ENCODE data around the gene DCST2.
"Not testable (repeated sequence)": the region's sequence is repeated elsewhere in the genome, so short reads cannot be mapped to it uniquely, and the experiment has no call there.

DCST2 gene

DNA sequence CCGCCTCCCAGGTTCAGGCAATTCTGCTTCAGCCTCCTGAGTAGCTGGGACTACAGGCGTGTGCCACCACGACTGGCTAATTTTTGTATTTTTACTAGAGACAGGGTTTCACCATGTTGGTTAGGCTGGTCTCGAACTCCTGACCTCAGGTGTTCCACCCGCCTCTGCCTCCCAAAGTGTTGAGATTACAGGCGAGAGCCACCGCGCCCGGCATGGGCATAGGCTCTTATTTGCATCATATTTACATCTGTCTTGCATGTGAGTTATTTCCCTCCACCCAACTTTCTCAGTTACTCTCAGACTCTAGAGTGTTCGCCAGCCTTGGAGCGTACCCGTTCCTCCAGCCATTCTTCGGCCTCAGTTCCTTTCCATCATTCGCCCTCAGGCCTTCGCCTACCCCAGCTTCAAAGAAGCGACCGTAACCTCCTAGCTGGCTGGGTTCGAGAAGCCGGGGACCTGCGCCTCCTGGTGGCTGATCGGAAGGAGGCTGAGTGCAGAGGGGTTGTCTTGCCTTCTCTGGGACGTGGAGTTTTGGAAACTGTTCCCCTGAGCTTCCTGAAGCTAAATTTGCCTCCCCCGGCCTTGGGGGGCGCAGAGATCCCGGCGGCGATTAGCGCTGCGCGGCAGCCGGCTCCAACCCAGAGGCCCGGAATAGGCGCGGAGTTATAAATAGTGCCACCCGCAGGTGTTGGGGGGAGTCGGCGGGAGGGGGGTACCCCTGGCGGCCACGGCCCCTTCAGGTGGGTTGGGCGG is 34.6 kb downstream of the DCST2 start:
- DNase-seq (ENCODE audit: low read depth in 2 of 2) = peak in 1 of 2 donors; percentile 34

DNA sequence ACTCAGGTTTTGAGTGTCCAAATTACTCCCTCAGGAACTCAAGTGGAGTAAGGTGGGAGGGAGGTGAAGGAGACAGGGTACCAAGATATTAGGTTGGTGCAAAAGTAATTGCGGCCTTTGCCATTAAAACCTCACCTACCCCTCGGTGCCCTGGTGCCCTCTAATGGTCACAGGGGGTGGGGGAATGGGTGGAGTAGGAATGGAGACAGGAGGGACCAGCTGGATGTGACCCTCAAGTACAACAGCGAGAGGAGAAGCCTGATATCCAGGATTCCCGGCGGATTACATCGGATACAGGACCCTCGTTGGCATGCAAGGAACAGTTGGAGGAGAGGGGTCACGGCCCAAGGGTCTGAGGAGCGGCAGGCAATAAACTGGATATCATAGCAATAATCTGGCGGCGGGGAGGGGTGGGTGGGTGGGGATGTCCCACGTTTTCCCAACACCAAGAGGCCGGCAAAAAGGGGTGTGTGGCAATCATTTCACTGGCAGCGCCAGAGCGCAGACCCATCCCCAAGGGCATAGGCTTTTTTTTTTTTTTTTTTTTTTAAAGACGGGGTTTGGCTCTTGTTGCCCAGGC is 35.3 kb downstream of the DCST2 start:
- DNase-seq (ENCODE audit: low read depth in 2 of 2) = no peak

- DNase-seq (ENCODE audit: low read depth in 2 of 2) = no peak
Observed at GRCh38 chr1:154996966-154997701, 36.4 kb downstream of the DCST2 start.

- not testable (repeated sequence) for DNase-seq (ENCODE audit: low read depth in 2 of 2)
Observed at GRCh38 chr1:154995301-154995983, 38.1 kb downstream of the DCST2 start.

- no peak for DNase-seq (ENCODE audit: low read depth in 2 of 2)
Observed at GRCh38 chr1:154994591-154994990, 39.0 kb downstream of the DCST2 start.

DNA sequence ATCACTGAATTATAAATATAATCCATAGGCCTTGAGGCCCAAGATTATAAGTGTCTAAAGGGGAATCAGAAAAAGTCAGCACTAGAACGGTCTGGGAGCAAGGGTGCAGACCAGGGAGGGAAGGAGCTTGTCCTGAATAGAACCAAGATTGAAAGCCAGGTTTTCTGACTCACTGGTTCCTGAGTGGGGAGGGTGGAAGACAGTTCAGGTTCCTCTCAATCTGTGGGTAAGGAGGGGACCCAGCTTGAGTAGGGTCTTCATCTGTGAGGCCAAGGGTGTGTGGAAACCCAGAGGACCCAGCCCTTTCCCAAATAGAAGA is 39.4 kb downstream of the DCST2 start:
- no peak for DNase-seq (ENCODE audit: low read depth in 2 of 2)

DNA sequence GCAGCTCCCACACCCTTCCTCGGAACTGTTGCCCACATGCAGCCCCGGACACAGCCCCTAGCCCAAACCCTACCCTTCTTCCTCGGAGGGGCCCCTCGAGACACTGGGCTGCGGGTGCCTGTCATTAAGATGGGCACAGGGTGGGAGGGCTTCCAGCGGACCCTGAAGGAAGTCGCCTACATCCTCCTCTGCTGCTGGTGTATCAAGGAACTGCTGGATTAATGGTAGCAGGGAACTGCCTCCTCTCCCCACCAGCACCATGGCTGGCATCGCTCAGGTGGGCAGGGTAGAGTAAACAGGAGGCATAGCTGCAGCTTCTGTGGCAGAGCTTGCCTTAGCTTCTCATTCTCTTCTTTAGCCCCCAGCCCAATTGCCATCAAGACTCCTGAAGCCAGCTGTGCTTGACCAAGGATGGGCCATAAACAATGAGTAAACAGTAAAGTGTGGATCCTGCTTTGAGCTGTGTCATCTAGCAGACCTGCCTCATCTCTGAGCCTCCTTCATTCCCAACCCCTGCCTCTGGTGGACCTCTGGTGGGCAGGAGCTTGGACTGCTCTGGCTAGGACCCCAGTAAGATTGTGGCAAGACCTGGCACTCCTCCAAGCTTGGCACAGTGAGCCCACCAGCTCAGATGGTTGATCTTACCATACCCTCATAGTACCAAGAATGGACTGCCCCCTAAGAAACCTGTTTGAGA is 39.9 kb downstream of the DCST2 start, which contains the start of gene LENEP:
TSS of gene LENEP (plus strand) at position 15 of the 697 bp plus-strand sequence. CDS start at position 37, 22 bp downstream.
- DNase-seq (ENCODE audit: low read depth in 2 of 2) = no peak

GRCh38 chr1:154992721-154993571 is 40.6 kb downstream of the DCST2 start:
- no peak for DNase-seq (ENCODE audit: low read depth in 2 of 2)

DNA sequence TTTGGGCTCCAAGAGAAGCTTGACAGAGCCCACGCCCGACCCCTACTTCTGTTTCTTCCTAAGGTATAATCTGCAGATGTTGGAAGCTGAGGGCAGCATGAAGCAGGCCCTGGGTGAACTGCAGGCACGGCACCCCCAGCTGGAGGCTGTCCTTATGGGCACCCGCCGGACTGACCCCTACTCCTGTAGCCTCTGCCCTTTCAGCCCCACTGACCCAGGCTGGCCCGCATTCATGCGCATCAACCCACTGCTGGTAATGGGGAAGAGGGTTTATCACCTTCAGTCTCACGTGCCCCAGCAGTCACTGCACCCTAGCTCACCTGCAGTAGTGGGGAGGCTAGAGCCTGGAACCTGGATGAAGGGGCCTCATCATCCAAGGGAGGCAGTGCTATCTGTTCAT is 43.3 kb downstream of the DCST2 start:
- no peak for DNase-seq (ENCODE audit: low read depth in 2 of 2)

GRCh38 chr1:154989195-154989860 is 44.3 kb downstream of the DCST2 start:
- no peak for DNase-seq (ENCODE audit: low read depth in 2 of 2)

DNA sequence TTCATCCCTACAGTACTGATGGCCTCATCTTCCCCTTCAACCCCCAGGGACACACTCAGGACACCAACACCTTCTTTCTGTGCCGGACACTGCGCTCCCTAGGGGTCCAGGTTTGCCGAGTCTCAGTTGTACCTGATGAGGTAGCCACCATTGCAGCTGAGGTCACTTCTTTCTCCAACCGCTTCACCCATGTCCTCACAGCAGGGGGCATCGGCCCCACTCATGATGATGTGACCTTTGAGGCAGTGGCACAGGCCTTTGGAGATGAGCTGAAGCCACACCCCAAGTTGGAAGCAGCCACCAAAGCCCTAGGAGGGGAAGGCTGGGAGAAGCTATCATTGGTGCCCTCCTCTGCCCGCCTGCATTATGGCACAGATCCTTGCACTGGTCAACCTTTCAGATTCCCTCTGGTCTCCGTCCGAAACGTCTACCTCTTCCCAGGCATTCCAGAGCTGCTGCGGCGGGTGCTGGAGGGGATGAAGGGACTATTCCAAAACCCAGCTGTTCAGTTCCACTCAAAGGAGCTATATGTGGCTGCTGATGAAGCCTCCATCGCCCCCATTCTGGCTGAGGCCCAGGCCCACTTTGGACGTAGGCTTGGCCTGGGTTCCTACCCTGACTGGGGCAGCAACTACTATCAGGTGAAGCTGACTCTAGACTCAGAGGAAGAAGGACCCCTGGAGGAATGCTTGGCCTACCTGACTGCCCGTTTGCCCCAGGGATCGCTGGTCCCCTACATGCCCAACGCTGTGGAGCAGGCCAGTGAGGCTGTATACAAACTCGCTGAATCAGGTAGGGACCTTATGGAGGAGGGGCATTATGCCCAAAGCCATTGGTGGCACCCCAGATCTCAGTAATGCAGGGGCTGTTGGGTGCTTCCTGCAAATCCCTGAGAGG is 45.3 kb downstream of the DCST2 start:
- DNase-seq (ENCODE audit: low read depth in 2 of 2) = no peak

DNA sequence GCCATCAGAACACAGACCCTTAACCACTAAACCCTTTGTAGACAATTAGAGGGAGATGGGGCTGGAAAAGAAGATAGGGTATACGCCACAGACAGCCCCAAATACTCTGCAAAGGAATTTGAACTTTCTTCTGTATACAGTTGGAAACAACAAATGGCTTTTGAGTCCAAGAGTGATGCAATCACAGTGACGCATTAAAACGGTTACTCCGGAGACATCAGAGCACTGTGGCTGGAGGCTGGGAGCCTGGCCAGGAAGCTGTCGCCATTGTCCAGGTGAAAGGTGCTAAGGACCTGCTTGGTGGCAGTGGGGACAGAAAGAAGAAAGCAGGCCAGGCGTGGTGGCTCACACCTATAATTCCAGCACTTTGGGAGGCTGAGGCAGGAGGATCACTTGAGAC is 46.3 kb downstream of the DCST2 start:
- no peak for DNase-seq (ENCODE audit: low read depth in 2 of 2)

DNA sequence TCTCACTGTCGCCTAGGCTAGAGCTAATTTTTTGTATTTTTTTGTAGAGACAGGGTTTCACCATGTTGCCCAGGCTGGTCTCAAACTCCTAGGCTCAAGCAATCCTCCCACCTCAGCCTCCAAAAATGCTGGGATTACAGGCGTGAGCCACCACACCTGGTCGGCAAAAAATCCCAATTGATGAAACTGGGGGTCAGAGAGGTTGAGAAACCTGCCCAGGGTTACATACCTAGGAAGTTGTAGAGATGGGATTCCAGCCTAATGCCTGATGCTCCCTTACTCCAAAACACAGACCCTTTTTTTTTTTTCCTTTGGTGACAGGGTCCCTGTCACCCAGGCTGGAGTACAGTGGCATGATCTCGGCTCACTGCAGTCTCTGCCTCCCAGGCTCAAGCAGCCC is 46.8 kb downstream of the DCST2 start:
- DNase-seq (ENCODE audit: low read depth in 2 of 2) = not testable (repeated sequence)

- no peak for DNase-seq (ENCODE audit: low read depth in 2 of 2)
Observed at GRCh38 chr1:154983776-154984466, 49.7 kb downstream of the DCST2 start.

- peak; percentile 85 to 88 for DNase-seq (ENCODE audit: low read depth in 2 of 2)
Observed at GRCh38 chr1:154982897-154983648, 50.5 kb downstream of the DCST2 start, which contains the start of gene FLAD1. FLAD1 (plus strand) TSS chr1:154983344; CDS start chr1:154983695, 351 bp downstream.

DNA sequence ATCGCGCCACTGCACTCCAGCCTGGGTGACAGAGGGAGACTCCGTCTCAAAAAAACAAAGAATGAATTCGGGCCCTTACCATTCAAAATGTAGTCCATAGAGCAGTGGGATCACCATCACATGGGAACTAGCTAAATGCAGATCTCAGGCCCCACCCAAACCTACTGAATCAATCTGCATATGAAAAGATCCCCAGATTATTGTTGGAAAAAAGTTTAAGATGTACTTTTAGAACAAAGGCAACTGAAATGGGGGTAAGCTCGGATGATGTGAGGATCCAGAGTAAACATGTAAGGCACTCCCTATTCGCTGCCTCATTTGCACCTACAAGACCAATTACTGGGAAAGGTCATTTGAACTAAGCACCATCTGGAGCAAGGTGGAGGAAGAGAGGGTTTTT is 51.2 kb downstream of the DCST2 start:
- DNase-seq (ENCODE audit: low read depth in 2 of 2) = no peak

DNA sequence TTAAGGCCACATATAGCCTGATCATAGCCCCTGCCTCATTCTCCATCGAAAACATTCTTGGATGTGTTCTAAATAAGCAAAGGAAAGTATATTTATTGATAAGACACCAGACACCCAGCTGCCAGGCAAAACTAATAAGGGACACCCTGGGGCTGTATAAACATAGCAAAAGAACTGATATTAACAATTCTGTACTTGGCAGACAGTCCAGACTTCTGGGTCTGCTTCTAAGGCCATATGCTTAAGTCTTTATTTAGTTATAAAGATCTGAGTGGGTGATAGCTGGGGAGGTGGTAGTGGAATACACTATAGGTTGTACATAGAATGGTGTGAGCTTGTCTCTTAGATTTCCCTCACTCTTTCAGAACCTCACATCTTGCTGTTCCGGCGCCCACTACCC is 55.2 kb downstream of the DCST2 start:
- no peak for DNase-seq (ENCODE audit: low read depth in 2 of 2)

DNA sequence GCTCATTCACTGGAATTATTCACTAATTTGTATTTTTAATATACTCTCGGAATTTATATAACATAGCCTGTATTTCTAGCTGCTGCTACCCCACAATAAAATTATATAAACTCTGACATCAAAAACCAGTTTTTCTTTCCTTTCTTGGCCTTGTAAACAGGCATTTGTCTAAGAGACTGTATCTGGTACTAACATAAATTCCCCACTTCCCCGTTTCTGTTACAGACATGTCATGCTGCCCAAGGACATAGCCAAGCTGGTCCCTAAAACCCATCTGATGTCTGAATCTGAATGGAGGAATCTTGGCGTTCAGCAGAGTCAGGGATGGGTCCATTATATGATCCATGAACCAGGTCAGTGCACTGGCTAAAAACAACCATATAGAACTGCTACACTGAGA is 55.8 kb downstream of the DCST2 start:
- not testable (repeated sequence) for DNase-seq (ENCODE audit: low read depth in 2 of 2)

Measured in stimulated activated CD8-positive, alpha-beta memory T cell treated with anti-CD3 and anti-CD28 coated beads, Interleukin-2, amount 100 ng/mL, for 1 hour (primary cell).